K562 (cell line): ENCODE measurements around the gene RHBDF2. TPM values are rescaled to one million over a fixed set of nuclear protein-coding genes. Genes with fewer than 3 reads are reported as not detected.

Source experiments
- ATAC-seq: fragments of 200-7000 bp; cut with Tn5 transposase; 3 replicates; pipeline ENCODE4 v1.9.1; 2020; ENCODE audit warnings: moderate library complexity
- BruUV-seq: library from RNA; stranded (reverse); fragments of 400-500 nt; replicated peaks from 2 replicates; lab custom pipeline; 2021; lab: Mats Ljungman, UMichigan
- CTCF ChIA-PET: fragments of 300-600 bp; formaldehyde crosslinking; extraction: SDS; loops from one replicate; lab custom pipeline; 2021; ENCODE audit warnings: low intra/inter-chr PET ratio; lab: Yijun Ruan, JAX
- POLR2A ChIA-PET: fragments of 300-600, 350-650 bp; sonication (Branson Sonifier 250); formaldehyde crosslinking; extraction: SDS; loops from one replicate; lab custom pipeline; 2021; ENCODE audit warnings: antibody characterized with exemption, inconsistent platforms; lab: Yijun Ruan, JAX
- DNase-seq, 4 experiments: peaks; one replicate each; pipeline versions ENCODE4 v3.0.0 to v3.0.0-alpha.2; 2011 to 2018; ENCODE audit warnings: low spot score in 3 of 4, mixed read lengths in 3 of 4; ENCODE audit errors: extremely low read depth in 1 of 4
- FAIRE-seq: peaks from 2 replicates; lab custom pipeline; 2011; peaks lifted over from hg19 to GRCh38; lab: Jason Lieb, UNC
- H2AFZ ChIP-seq: 2 replicates; pipeline ENCODE4 v1.6.0; 2011; ENCODE audit warnings: low read depth, low read length, control low read depth, inconsistent platforms
- H3K27ac ChIP-seq: fragments of 200-600 bp; 3 replicates; pipeline ENCODE4 v1.8.0; 2011; ENCODE audit warnings: low read depth, mild to moderate bottlenecking, control low read depth, inconsistent platforms, low read length, moderate library complexity, mixed read lengths; ENCODE audit errors: extremely low read depth
- H3K27me3 ChIP-seq, 2 experiments: fragments of 300-600 bp in 1 of 2; 2 replicates in 1 of 2; 3 replicates in 1 of 2; pipeline versions ENCODE4 v1.6.0 to v1.8.0; 2011; ENCODE audit warnings: inconsistent platforms in 2 of 2, low read length in 2 of 2, mild to moderate bottlenecking in 1 of 2, mixed read lengths in 1 of 2, moderate library complexity in 1 of 2; ENCODE audit not compliant: control insufficient read depth in 2 of 2, insufficient read depth in 2 of 2
- H3K36me3 ChIP-seq: fragments of 300-600 bp; 3 replicates; pipeline ENCODE4 v1.8.0; 2011; ENCODE audit warnings: mild to moderate bottlenecking, low read length, inconsistent platforms; ENCODE audit not compliant: control insufficient read depth, insufficient read depth
- H3K4me1 ChIP-seq, 2 experiments: fragments of 200-600 bp in 1 of 2; replicated peaks in 1 of 2; 2 replicates in 1 of 2; 3 replicates in 1 of 2; pipeline versions ENCODE4 v1.5.1 to v1.8.0; 2011; ENCODE audit warnings: inconsistent platforms in 2 of 2, low read length in 2 of 2, mild to moderate bottlenecking in 1 of 2, mixed read lengths in 1 of 2, moderate library complexity in 1 of 2; ENCODE audit not compliant: control insufficient read depth in 2 of 2, insufficient read depth in 2 of 2
- H3K4me2 ChIP-seq: 2 replicates; pipeline ENCODE4 v1.6.1; 2011; ENCODE audit warnings: low read length, control low read depth, inconsistent platforms, mixed read lengths; ENCODE audit not compliant: insufficient read depth
- H3K4me3 ChIP-seq: fragments of 200-600 bp; sonication (generic), shearing (Covaris generic); 2 replicates; pipeline ENCODE4 v1.5.1; 2016; ENCODE audit warnings: control low read depth, inconsistent platforms
- H3K79me2 ChIP-seq: fragments of 200-600 bp; 3 replicates; pipeline ENCODE4 v1.8.0; 2011; ENCODE audit warnings: low read length, inconsistent platforms; ENCODE audit not compliant: control insufficient read depth, insufficient read depth
- H3K9ac ChIP-seq, 2 experiments: 2 replicates each; pipeline versions ENCODE4 v1.6.0 to v1.6.1; 2011; ENCODE audit warnings: low read depth in 2 of 2, low read length in 2 of 2, control low read depth in 1 of 2, inconsistent platforms in 1 of 2, mild to moderate bottlenecking in 1 of 2, mixed read lengths in 1 of 2; ENCODE audit not compliant: insufficient read depth in 1 of 2
- H3K9me1 ChIP-seq: one replicate; pipeline ENCODE4 v1.6.0; 2011; ENCODE audit warnings: inconsistent platforms, mild to moderate bottlenecking, low read length, moderate library complexity; ENCODE audit not compliant: control insufficient read depth, insufficient read depth
- H3K9me3 ChIP-seq: replicated peaks from 2 replicates; pipeline ENCODE4 v1.5.1; 2011; ENCODE audit warnings: low read depth, low read length, inconsistent platforms; ENCODE audit not compliant: control insufficient read depth, insufficient read depth
- H4K20me1 ChIP-seq: replicated peaks from 2 replicates; pipeline ENCODE4 v1.6.1; 2011; ENCODE audit warnings: low read length, inconsistent platforms, mixed read lengths; ENCODE audit not compliant: control insufficient read depth, insufficient read depth
- FOS ChIP-seq: IDR thresholded peaks from 3 replicates; pipeline ENCODE4 v1.6.1; 2011; ENCODE audit not compliant: insufficient read length; ENCODE audit errors: extremely low read depth
- HNRNPL ChIP-seq: fragments of 200-400 bp; formaldehyde crosslinking; IDR thresholded peaks from 2 replicates; pipeline ENCODE4 v1.6.1; 2017; ENCODE audit warnings: low read depth, mild to moderate bottlenecking, low read length
- KDM5B ChIP-seq: fragments of 200-600 bp; sonication (generic); IDR thresholded peaks from 2 replicates; pipeline ENCODE4 v1.6.1; 2012; ENCODE audit warnings: low read depth, mild to moderate bottlenecking, moderate library complexity, low read length, control low read depth, inconsistent platforms; ENCODE audit not compliant: insufficient replicate concordance
- NFE2L1 ChIP-seq: fragments of 450-650 bp; IDR thresholded peaks from 2 replicates; pipeline ENCODE4 v1.6.1; 2016; ENCODE audit warnings: missing genetic modification characterization, low read depth, mild to moderate bottlenecking, missing compliant biosample characterization, moderate library complexity, borderline replicate concordance
- NR2C1 ChIP-seq, 2 experiments: fragments of 450-650 bp; IDR thresholded peaks; 2 replicates each; pipeline ENCODE4 v1.6.1; 2017; ENCODE audit warnings: mild to moderate bottlenecking in 2 of 2, antibody characterized with exemption in 1 of 2, inconsistent platforms in 1 of 2, missing compliant biosample characterization in 1 of 2, missing genetic modification characterization in 1 of 2
- OTX1 ChIP-seq: fragments of 450-650 bp; formaldehyde crosslinking; IDR thresholded peaks from 2 replicates; pipeline ENCODE4 v1.4.0; 2022; ENCODE audit warnings: mild to moderate bottlenecking
- POLR2AphosphoS5 ChIP-seq: IDR thresholded peaks from 2 replicates; pipeline ENCODE4 v1.6.1; 2011; ENCODE audit warnings: mild to moderate bottlenecking, low read depth, low read length, moderate library complexity; ENCODE audit not compliant: control insufficient read depth, insufficient read depth
- POU5F1 ChIP-seq: fragments of 150-350 bp; IDR thresholded peaks from 2 replicates; pipeline ENCODE4 v1.6.1; 2014; ENCODE audit warnings: borderline replicate concordance, low read length, low read depth, mild to moderate bottlenecking; ENCODE audit not compliant: partially characterized antibody
- RFX1 ChIP-seq: fragments of 450-650 bp; IDR thresholded peaks from 2 replicates; pipeline ENCODE4 v1.6.1; 2016; ENCODE audit warnings: mild to moderate bottlenecking, moderate library complexity
- XRCC4 ChIP-seq: IDR thresholded peaks from one replicate; pipeline ENCODE4 v1.6.1; 2011; ENCODE audit not compliant: insufficient read depth, insufficient read length; ENCODE audit errors: extremely low read depth
- ZNF146 ChIP-seq: IDR thresholded peaks from one replicate; pipeline ENCODE4 v1.6.1; 2018; ENCODE audit warnings: missing compliant biosample characterization; ENCODE audit not compliant: unreplicated experiment
- ZNF766 ChIP-seq: fragments of 200-800 bp; sonication (Bioruptor generic); conservative IDR thresholded peaks from 2 replicates; pipeline ENCODE4 v1.6.1; 2016; ENCODE audit warnings: missing genetic modification characterization, missing compliant biosample characterization
- ZNF780A ChIP-seq: fragments of 250-450 bp; sonication (Bioruptor Pico); IDR thresholded peaks from 2 replicates; pipeline ENCODE4 v1.5.0; 2021; ENCODE audit warnings: mild to moderate bottlenecking
- ZSCAN32 ChIP-seq: fragments of 450-650 bp; formaldehyde crosslinking; IDR thresholded peaks from 2 replicates; pipeline ENCODE4 v1.4.0; 2020; ENCODE audit warnings: mild to moderate bottlenecking, moderate library complexity
- WGBS: fragments of 100-300 bp; shearing (Covaris generic); methylation state at CpG from one replicate; pipeline ENCODE4 v1.1.6; 2016; ENCODE audit warnings: low coverage, mixed read lengths; ENCODE audit not compliant: insufficient coverage; ENCODE audit errors: missing lambda C conversion rate; 5-methylcytosine and 5-hydroxymethylcytosine counted together
- in situ Hi-C: fragments of 300-500 bp; cut with MboI; formaldehyde crosslinking; loops from 4 replicates; pipeline ENCODE4 v1.15.0; 2018; ENCODE audit warnings: inconsistent platforms, mixed read lengths
- intact Hi-C: fragments of 100-400 bp; cut with micrococcal nuclease; formaldehyde crosslinking; loops from 2 replicates; pipeline ENCODE4 v1.14.2; 2022
- polyA plus RNA-seq, 8 experiments: library from polyadenylated mRNA; depleted of rRNA in 4 of 8; stranded (reverse) in 5 of 8; unstranded in 3 of 8; fragments of >200 nt; fragmentation: Nextera tagmentation in 2 of 8; fragmentation: Illumina TruSeq in 1 of 8; extraction: Ambion mirVana in 2 of 8; extraction: Trizol in 1 of 8; gene quantifications; 2 replicates each; pipeline versions ENCODE4 v1.2.1 to v1.2.3, GENCODE V29; 2011 to 2014; ENCODE audit warnings: inconsistent platforms in 1 of 8, missing spikeins in 1 of 8
- total RNA-seq, 7 experiments: library from RNA; depleted of rRNA in 6 of 7; stranded (reverse); fragments of >200 nt in 6 of 7; fragmentation: Illumina TruSeq in 2 of 7; extraction: Trizol in 2 of 7; gene quantifications; 2 replicates each; pipeline versions ENCODE4 v1.2.1 to v1.2.3, GENCODE V29; 2011 to 2021; ENCODE audit warnings: low replicate concordance in 1 of 7
- TF ChIP-seq, protein P1 (sequence below), 3 experiments: IDR thresholded peaks in 2 of 3; conservative IDR thresholded peaks in 1 of 3; 2 replicates each; pipeline ENCODE4 v1.5.1; 2011 to 2012; ENCODE audit warnings: low read length in 3 of 3, mild to moderate bottlenecking in 3 of 3, control low read depth in 2 of 3, improper control_type of control experiment in 1 of 3, inconsistent platforms in 1 of 3, low read depth in 1 of 3, mixed read lengths in 1 of 3, moderate library complexity in 1 of 3; ENCODE audit not compliant: insufficient read depth in 2 of 3

The RHBDF2 gene
- total and polyA plus RNA-seq, 9 of the 15 experiments (the other 6 are each of a cell fraction or from before 2014, with no cell fraction given): 0.04 to 2.8 (median 1.1) TPM

GRCh38 chr17:76521262-76521661, 20.0 kb upstream of the RHBDF2 start:
- TF ChIP-seq ZSCAN32: no peak
- TF ChIP-seq OTX1 (CRISPR knock-in tag): no peak
- TF ChIP-seq ZNF766 (CRISPR knock-in tag): no peak
- TF ChIP-seq ZNF146 (CRISPR knock-in tag): no peak
- no peak for TF ChIP-seq NR2C1 (IDR thresholded peaks at IDR 0.05)
- TF ChIP-seq NR2C1 (tag; IDR thresholded peaks at IDR 0.05): no peak
- TF ChIP-seq RFX1: no peak
- TF ChIP-seq POLR2AphosphoS5: no peak
- TF ChIP-seq, protein P1, sequence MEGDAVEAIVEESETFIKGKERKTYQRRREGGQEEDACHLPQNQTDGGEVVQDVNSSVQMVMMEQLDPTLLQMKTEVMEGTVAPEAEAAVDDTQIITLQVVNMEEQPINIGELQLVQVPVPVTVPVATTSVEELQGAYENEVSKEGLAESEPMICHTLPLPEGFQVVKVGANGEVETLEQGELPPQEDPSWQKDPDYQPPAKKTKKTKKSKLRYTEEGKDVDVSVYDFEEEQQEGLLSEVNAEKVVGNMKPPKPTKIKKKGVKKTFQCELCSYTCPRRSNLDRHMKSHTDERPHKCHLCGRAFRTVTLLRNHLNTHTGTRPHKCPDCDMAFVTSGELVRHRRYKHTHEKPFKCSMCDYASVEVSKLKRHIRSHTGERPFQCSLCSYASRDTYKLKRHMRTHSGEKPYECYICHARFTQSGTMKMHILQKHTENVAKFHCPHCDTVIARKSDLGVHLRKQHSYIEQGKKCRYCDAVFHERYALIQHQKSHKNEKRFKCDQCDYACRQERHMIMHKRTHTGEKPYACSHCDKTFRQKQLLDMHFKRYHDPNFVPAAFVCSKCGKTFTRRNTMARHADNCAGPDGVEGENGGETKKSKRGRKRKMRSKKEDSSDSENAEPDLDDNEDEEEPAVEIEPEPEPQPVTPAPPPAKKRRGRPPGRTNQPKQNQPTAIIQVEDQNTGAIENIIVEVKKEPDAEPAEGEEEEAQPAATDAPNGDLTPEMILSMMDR (IDR thresholded peaks at IDR 0.05 in 2 of 3, conservative IDR thresholded peaks at IDR 0.05 in 1 of 3; ENCODE audit: insufficient read depth in 2 of 3, low read depth in 1 of 3, low read length in 3 of 3): no peak
- no peak for TF ChIP-seq ZNF780A (CRISPR knock-in tag)
- no peak for TF ChIP-seq XRCC4
- no peak for TF ChIP-seq KDM5B
- no peak for TF ChIP-seq NFE2L1 (tag)
- TF ChIP-seq HNRNPL: no peak
- TF ChIP-seq FOS: no peak
- no peak for TF ChIP-seq POU5F1
- no peak for ATAC-seq
- H4K20me1 ChIP-seq: no peaks in the 10 kb centered on the region
- intact Hi-C loops (no loop called here), in situ Hi-C loops (loop anchor here (5.0 kb wide), 2 partner anchors 101 to 161 kb away; no protein-coding TSS in a partner anchor)
- no peak overlapping the region for H3K9ac ChIP-seq
- no peaks in the 10 kb centered on the region for H3K27me3 ChIP-seq
- H2AFZ ChIP-seq: no peak overlapping the region
- no peaks in the 10 kb centered on the region for H3K79me2 ChIP-seq
- H3K9me1 ChIP-seq: no peaks in the 10 kb centered on the region
- peaks cover 2 to 18% of the 10 kb centered on the region in 2 experiments; a peak in 4 of 5 replicates for H3K4me1 ChIP-seq
- FAIRE-seq: no peak
- no TSS peak for BruUV-seq
- 64% methylated on average over 7 of the region's 7 CpGs for WGBS
- DNase-seq: no peak
- H3K4me2 ChIP-seq: no peak overlapping the region
- POLR2A ChIA-PET: interaction anchor here (1.0 to 1.4 kb wide), 6 partner anchors 9 to 195 kb away, joined by 3 to 7 read pairs (median 4); no protein-coding TSS in a partner anchor
- CTCF ChIA-PET: interaction anchor here (0.7 kb wide), 1 partner anchor 103 kb away, joined by 3 read pairs; no protein-coding TSS in a partner anchor
- H3K27ac ChIP-seq: no peak overlapping the region
- no peaks in the 10 kb centered on the region for H3K36me3 ChIP-seq
- H3K9me3 ChIP-seq: no peaks in the 10 kb centered on the region
- H3K4me3 ChIP-seq: no peak overlapping the region
